DOHH2 (cell line): ENCODE data around the gene CELF1.
"Not testable (repeated sequence)": the region's sequence is repeated elsewhere in the genome, so short reads cannot be mapped to it uniquely, and the experiment has no call there.

Experiments
- EZH2phosphoT487 ChIP-seq: fragments of 200-600 bp; sonication (generic); IDR thresholded peaks from 2 replicates; pipeline ENCODE4 v1.6.1; 2017; ENCODE audit warnings: borderline replicate concordance, mild to moderate bottlenecking, antibody characterized with exemption, low read length, moderate library complexity, mixed read lengths
- TF ChIP-seq, protein P1 (sequence below): fragments of 200-600 bp; sonication (generic); IDR thresholded peaks from one replicate; pipeline ENCODE4 v1.5.1; 2014; ENCODE audit warnings: antibody characterized with exemption, mild to moderate bottlenecking, low read depth, low read length; ENCODE audit not compliant: poor library complexity, severe bottlenecking

DNA sequence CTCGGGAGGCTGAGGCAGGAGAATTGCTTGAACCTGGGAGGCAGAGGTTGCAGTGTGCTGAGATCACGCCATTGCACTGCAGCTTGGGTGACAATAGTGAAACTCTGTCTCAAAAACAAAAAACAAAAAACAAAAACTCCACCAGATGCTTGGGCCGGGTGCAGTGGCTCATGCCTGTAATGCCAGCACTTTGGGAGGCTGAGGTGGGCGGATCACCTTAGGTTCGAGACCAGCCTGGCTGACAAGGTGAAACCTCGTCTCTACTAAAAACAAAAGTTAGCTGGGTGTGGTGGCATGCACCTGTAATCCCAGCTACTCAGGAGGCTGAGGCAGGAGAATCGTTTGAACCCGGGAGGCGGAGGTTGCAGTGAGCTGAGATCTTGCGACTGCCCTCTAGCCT, 11.4 kb upstream of the CELF1 start:
- TF ChIP-seq, protein P1, sequence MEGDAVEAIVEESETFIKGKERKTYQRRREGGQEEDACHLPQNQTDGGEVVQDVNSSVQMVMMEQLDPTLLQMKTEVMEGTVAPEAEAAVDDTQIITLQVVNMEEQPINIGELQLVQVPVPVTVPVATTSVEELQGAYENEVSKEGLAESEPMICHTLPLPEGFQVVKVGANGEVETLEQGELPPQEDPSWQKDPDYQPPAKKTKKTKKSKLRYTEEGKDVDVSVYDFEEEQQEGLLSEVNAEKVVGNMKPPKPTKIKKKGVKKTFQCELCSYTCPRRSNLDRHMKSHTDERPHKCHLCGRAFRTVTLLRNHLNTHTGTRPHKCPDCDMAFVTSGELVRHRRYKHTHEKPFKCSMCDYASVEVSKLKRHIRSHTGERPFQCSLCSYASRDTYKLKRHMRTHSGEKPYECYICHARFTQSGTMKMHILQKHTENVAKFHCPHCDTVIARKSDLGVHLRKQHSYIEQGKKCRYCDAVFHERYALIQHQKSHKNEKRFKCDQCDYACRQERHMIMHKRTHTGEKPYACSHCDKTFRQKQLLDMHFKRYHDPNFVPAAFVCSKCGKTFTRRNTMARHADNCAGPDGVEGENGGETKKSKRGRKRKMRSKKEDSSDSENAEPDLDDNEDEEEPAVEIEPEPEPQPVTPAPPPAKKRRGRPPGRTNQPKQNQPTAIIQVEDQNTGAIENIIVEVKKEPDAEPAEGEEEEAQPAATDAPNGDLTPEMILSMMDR = not testable (repeated sequence)
- not testable (repeated sequence) for TF ChIP-seq EZH2phosphoT487
